ENCODE measurements around the gene ESYT2. TPM values are rescaled to one million over a fixed set of nuclear protein-coding genes. Genes with fewer than 3 reads are reported as not detected.

The ESYT2 gene
- total and polyA plus RNA-seq, 9 of the 15 experiments (the other 6 are each of a cell fraction or from before 2014, with no cell fraction given), result 5.8 to 86.9 (median 64.7) TPM

- TF ChIP-seq ZNF639 (CRISPR knock-in tag; conservative IDR thresholded peaks at IDR 0.05 in 1 of 2, IDR thresholded peaks at IDR 0.05 in 1 of 2), result peak in 1 of 2 experiments; percentile 83; a peak in 2 of 4 replicates
- peak; percentile 85; the same call in 1 of the 2 replicates for TF ChIP-seq DMBX1 (CRISPR knock-in tag; IDR thresholded peaks at IDR 0.05; ENCODE audit: borderline replicate concordance)
- no peak for TF ChIP-seq CEBPZ (IDR thresholded peaks at IDR 0.05; ENCODE audit: borderline replicate concordance, low read depth, low read length)
- no peak for TF ChIP-seq TOE1 (IDR thresholded peaks at IDR 0.05; ENCODE audit: borderline replicate concordance)
- TF ChIP-seq TOE1 (CRISPR knock-in tag; IDR thresholded peaks at IDR 0.05; ENCODE audit: borderline replicate concordance, low read depth), result no peak
- no peak for TF ChIP-seq RFX1 (IDR thresholded peaks at IDR 0.05)
- no peak for TF ChIP-seq TEAD1 (CRISPR knock-in tag; IDR thresholded peaks at IDR 0.05)
- TF ChIP-seq ZC3H11A (IDR thresholded peaks at IDR 0.05; ENCODE audit: low read depth, low read length), result no peak
- TF ChIP-seq THAP7 (CRISPR knock-in tag; IDR thresholded peaks at IDR 0.05), result no peak
- TF ChIP-seq CTCFL (IDR thresholded peaks at IDR 0.05; ENCODE audit: borderline replicate concordance, insufficient read depth, low read depth, low read length, poor library complexity, severe bottlenecking), result no peak
- 0 out of 4 replicates have a peak, but pooled peaks of 1 of the 2 experiments have one; percentile 46 for TF ChIP-seq ZMIZ1 (IDR thresholded peaks at IDR 0.05; ENCODE audit: low read depth in 2 of 2, low read length in 2 of 2)
- no peak for TF ChIP-seq CGGBP1 (CRISPR knock-in tag; IDR thresholded peaks at IDR 0.05)
- peak; percentile 49 for TF ChIP-seq DPF2 (IDR thresholded peaks at IDR 0.05)
- no peak for TF ChIP-seq CBX2 (IDR thresholded peaks at IDR 0.05; ENCODE audit: insufficient read depth, low read length, poor library complexity, severe bottlenecking)
- TF ChIP-seq ZNF174 (CRISPR knock-in tag; IDR thresholded peaks at IDR 0.05), result no peak
Observed at GRCh38 chr7:158865462-158865922, 36.2 kb upstream of the ESYT2 start (continued).

All from K562 (cell line).